Upper lobe of left lung (tissue), 6 donors: ENCODE measurements around the gene ADAMTS14. TPM values are rescaled to one million over a fixed set of nuclear protein-coding genes. Genes with fewer than 3 reads are reported as not detected.
A peak's percentile ranks its signal among the peaks of the same experiment; 100 is the strongest.

Source experiments
- ATAC-seq, 2 donors: fragments of 200-7000 bp; cut with Tn5 transposase; one replicate each; pipeline ENCODE4 v1.9.1; 2022; ENCODE audit warnings: mild to moderate bottlenecking in 2 of 2, moderate library complexity in 2 of 2; ENCODE audit not compliant: low FRiP score in 2 of 2
- DNase-seq, 2 donors: peaks; one replicate each; pipeline ENCODE4 v3.0.0-alpha.2; 2019 to 2020
- H3K27ac ChIP-seq, 4 donors: fragments of 200-600 bp; sonication (generic); one replicate each; pipeline ENCODE4 v1.5.1; 2016 to 2019
- H3K27me3 ChIP-seq, 4 donors: fragments of 200-600 bp; sonication (generic); one replicate each; pipeline ENCODE4 v1.5.1; 2017 to 2019
- H3K36me3 ChIP-seq, 4 donors: fragments of 200-600 bp; sonication (generic); one replicate each; pipeline ENCODE4 v1.5.1; 2016 to 2019
- H3K4me1 ChIP-seq, 4 donors: fragments of 200-600 bp; sonication (generic); one replicate each; pipeline ENCODE4 v1.5.1; 2018 to 2019
- H3K4me3 ChIP-seq, 4 donors: fragments of 200-600 bp; sonication (generic); one replicate each; pipeline ENCODE4 v1.5.1; 2017 to 2019; ENCODE audit warnings: mild to moderate bottlenecking in 2 of 4, moderate library complexity in 1 of 4
- H3K9me3 ChIP-seq, 4 donors: fragments of 200-600 bp; sonication (generic); one replicate each; pipeline ENCODE4 v1.5.1; 2018 to 2019
- CTCF ChIP-seq, 6 experiments: fragments of 450-650 bp in 4 of 6; fragments of 200-600 bp in 2 of 6; sonication (generic) in 2 of 6; IDR thresholded peaks; one replicate each; pipeline ENCODE4 v1.5.1; 2016 to 2019; ENCODE audit warnings: antibody characterized with exemption in 6 of 6
- EP300 ChIP-seq, 4 donors: sonication (generic); formaldehyde crosslinking; IDR thresholded peaks; one replicate each; pipeline ENCODE4 v1.5.1; 2017; ENCODE audit warnings: antibody characterized with exemption in 4 of 4, control low read depth in 2 of 4
- POLR2A ChIP-seq, 4 donors: fragments of 450-650 bp; IDR thresholded peaks; one replicate each; pipeline ENCODE4 v1.5.1; 2016 to 2017; ENCODE audit warnings: antibody characterized with exemption in 4 of 4, mild to moderate bottlenecking in 2 of 4
- POLR2AphosphoS5 ChIP-seq, 2 donors: sonication (generic); formaldehyde crosslinking; IDR thresholded peaks; one replicate each; pipeline ENCODE4 v1.5.1; 2017; ENCODE audit warnings: antibody characterized with exemption in 2 of 2
- WGBS, 2 donors: methylation state at CpG; one replicate each; pipeline ENCODE4 v1.1.5; 2017 to 2018; 5-methylcytosine and 5-hydroxymethylcytosine counted together
- total RNA-seq, 6 donors: library from RNA; depleted of rRNA in 4 of 6; stranded (reverse); fragments of >200 nt in 4 of 6; gene quantifications; one replicate each; pipeline versions ENCODE4 v1.1.0 to v1.2.1, GENCODE V29; 2016 to 2021
- donor health status: DM: no; HTN: no; CAD: no; lungs with moderate emphysema.
- donor health status: DM: no; HTN: yes; CAD: no; lungs with severe emphysema.

Gene ADAMTS14
- total RNA-seq, 6 donors from 2014 or later = 0.15 to 3.1 (median 0.45) TPM

- 67 to 71% methylated on average over 6 of the region's 6 CpGs for WGBS, 2 donors
These were observed 22.3 kb downstream of the ADAMTS14 start for GRCh38 chr10:70694418-70695141.

GRCh38 chr10:70695241-70696030 is 23.1 kb downstream of the ADAMTS14 start:
- TF ChIP-seq POLR2AphosphoS5 (IDR thresholded peaks at IDR 0.05) = no peak
- TF ChIP-seq EP300 (IDR thresholded peaks at IDR 0.05) = no peak
- no peak for TF ChIP-seq POLR2A (IDR thresholded peaks at IDR 0.05)
- TF ChIP-seq CTCF (IDR thresholded peaks at IDR 0.05) = no peak
- 74 to 94% methylated on average over 3 of the region's 3 CpGs for WGBS, 2 donors
- ATAC-seq = peak in 1 of 2 donors; percentile 4

More at GRCh38 chr10:70694418-70695141, 22.3 kb downstream of the ADAMTS14 start:
- TF ChIP-seq POLR2AphosphoS5 (IDR thresholded peaks at IDR 0.05) = no peak
- no peak for TF ChIP-seq CTCF (IDR thresholded peaks at IDR 0.05)
- no peak for TF ChIP-seq EP300 (IDR thresholded peaks at IDR 0.05)
- no peak for TF ChIP-seq POLR2A (IDR thresholded peaks at IDR 0.05)
- Histone ChIP-seq H3K27me3 (no peaks in the 10 kb centered on the region), H3K4me3 (no peak overlapping the region), H3K9me3 (no peaks in the 10 kb centered on the region), H3K36me3 (no peaks in the 10 kb centered on the region), H3K27ac (no peak overlapping the region), H3K4me1 (no peaks in the 10 kb centered on the region)
- peak in 1 of 2 donors; percentile 79 for ATAC-seq
- no peak for DNase-seq

GRCh38 chr10:70698211-70698610 is 25.9 kb downstream of the ADAMTS14 start:
- H3K9me3 ChIP-seq = no peaks in the 10 kb centered on the region
- no peak for ATAC-seq
- no peaks in the 10 kb centered on the region for H3K4me1 ChIP-seq
- no peaks in the 10 kb centered on the region for H3K36me3 ChIP-seq
- no peaks in the 10 kb centered on the region for H3K27me3 ChIP-seq
- no peak overlapping the region for H3K27ac ChIP-seq
- no peak overlapping the region for H3K4me3 ChIP-seq
- 23 to 44% methylated on average over 2 to 4 of the region's 4 CpGs for WGBS, 2 donors
- DNase-seq = no peak
- no peak for TF ChIP-seq POLR2A (IDR thresholded peaks at IDR 0.05)

More at GRCh38 chr10:70695241-70696030, 23.1 kb downstream of the ADAMTS14 start:
- Histone ChIP-seq H3K27me3 (no peaks in the 10 kb centered on the region), H3K27ac (no peak overlapping the region), H3K4me3 (no peak overlapping the region), H3K4me1 (no peaks in the 10 kb centered on the region), H3K36me3 (no peaks in the 10 kb centered on the region), H3K9me3 (no peaks in the 10 kb centered on the region)
- no peak for DNase-seq

GRCh38 chr10:70699063-70699658 is 26.9 kb downstream of the ADAMTS14 start:
- Histone ChIP-seq H3K4me1 (no peaks in the 10 kb centered on the region), H3K27me3 (no peaks in the 10 kb centered on the region), H3K27ac (no peak overlapping the region), H3K4me3 (no peak overlapping the region), H3K36me3 (no peaks in the 10 kb centered on the region), H3K9me3 (no peaks in the 10 kb centered on the region)
- DNase-seq = no peak
- WGBS, 2 donors = 94 to 100% methylated on average over 3 of the region's 3 CpGs
- no peak for ATAC-seq
- TF ChIP-seq POLR2A (IDR thresholded peaks at IDR 0.05) (no peak), CTCF (IDR thresholded peaks at IDR 0.05) (no peak), POLR2AphosphoS5 (IDR thresholded peaks at IDR 0.05) (no peak), EP300 (IDR thresholded peaks at IDR 0.05) (no peak)

- Histone ChIP-seq H3K36me3 (no peaks in the 10 kb centered on the region), H3K27ac (no peak overlapping the region), H3K9me3 (no peaks in the 10 kb centered on the region), H3K4me1 (no peaks in the 10 kb centered on the region), H3K27me3 (no peaks in the 10 kb centered on the region), H3K4me3 (no peak overlapping the region)
- TF ChIP-seq POLR2A (IDR thresholded peaks at IDR 0.05) (no peak), CTCF (IDR thresholded peaks at IDR 0.05) (no peak), EP300 (IDR thresholded peaks at IDR 0.05) (no peak), POLR2AphosphoS5 (IDR thresholded peaks at IDR 0.05) (no peak)
- no peak for DNase-seq
- 85 to 89% methylated on average over 8 to 10 of the region's 10 CpGs for WGBS, 2 donors
- ATAC-seq = no peak
These were observed 27.4 kb downstream of the ADAMTS14 start for GRCh38 chr10:70699659-70700174.
